SU-DHL-6 (cell line): ENCODE results near the gene SAFB2.

ENCODE experiments used
- H2AFZ ChIP-seq: fragments of 200-600 bp; sonication (generic); 2 replicates; pipeline ENCODE4 v1.6.1; 2014; ENCODE audit warnings: low read depth, mild to moderate bottlenecking, moderate library complexity, mixed read lengths, antibody characterized with exemption, low read length; ENCODE audit not compliant: severe bottlenecking
- H3F3A ChIP-seq: fragments of 200-600 bp; shearing (Covaris generic); 2 replicates; pipeline ENCODE4 v1.6.0; 2016; ENCODE audit warnings: antibody characterized with exemption, mild to moderate bottlenecking; ENCODE audit not compliant: insufficient read depth
- H3K27ac ChIP-seq: fragments of 200-600 bp; sonication (generic); 2 replicates; pipeline ENCODE4 v1.5.1; 2016; ENCODE audit warnings: low read depth, mild to moderate bottlenecking, low read length, moderate library complexity, mixed read lengths
- H3K27me3 ChIP-seq: fragments of 200-600 bp; sonication (generic), shearing (Covaris generic); 2 replicates; pipeline ENCODE4 v1.6.0; 2014; ENCODE audit warnings: mild to moderate bottlenecking, low read length
- H3K36me3 ChIP-seq: fragments of 200-600 bp; sonication (generic); 2 replicates; pipeline ENCODE4 v1.6.1; 2014; ENCODE audit warnings: mild to moderate bottlenecking, low read length, mixed read lengths
- H3K4me2 ChIP-seq: fragments of 300-600, 200-600 bp; shearing (Covaris generic), sonication (generic); 2 replicates; pipeline ENCODE4 v1.6.0; 2014; ENCODE audit warnings: low read length, low read depth, mild to moderate bottlenecking; ENCODE audit not compliant: poor library complexity, severe bottlenecking
- H3K4me3 ChIP-seq: fragments of 200-600 bp; sonication (generic); 2 replicates; pipeline ENCODE4 v1.5.1; 2014; ENCODE audit warnings: antibody characterized with exemption, low read length, mild to moderate bottlenecking, mixed read lengths; ENCODE audit not compliant: insufficient read depth, poor library complexity, severe bottlenecking
- H3K79me2 ChIP-seq: fragments of 200-600 bp; sonication (generic); 2 replicates; pipeline ENCODE4 v1.6.1; 2014; ENCODE audit warnings: mild to moderate bottlenecking, low read length, moderate library complexity; ENCODE audit not compliant: insufficient read depth
- H3K9ac ChIP-seq: fragments of 200-600 bp; sonication (generic); 2 replicates; pipeline ENCODE4 v1.7.0; 2014; ENCODE audit warnings: mild to moderate bottlenecking, low read length
- H3K9me2 ChIP-seq: fragments of 200-600 bp; sonication (generic); replicated peaks from 2 replicates; pipeline ENCODE4 v1.6.1; 2014; ENCODE audit warnings: low read length; ENCODE audit not compliant: insufficient read depth
- H3K9me3 ChIP-seq: fragments of 200-600 bp; sonication (generic); 2 replicates; pipeline ENCODE4 v1.6.1; 2014; ENCODE audit warnings: low read length, mixed read lengths; ENCODE audit not compliant: insufficient read depth
- H4K20me1 ChIP-seq: fragments of 200-600 bp; sonication (generic); 2 replicates; pipeline ENCODE4 v1.6.1; 2014; ENCODE audit warnings: low read depth, mild to moderate bottlenecking, antibody characterized with exemption, low read length, moderate library complexity, mixed read lengths
- CTCF ChIP-seq: fragments of 200-600 bp; sonication (generic); IDR thresholded peaks from one replicate; pipeline ENCODE4 v1.5.1; 2017; ENCODE audit warnings: antibody characterized with exemption, mild to moderate bottlenecking, low read length, moderate library complexity; ENCODE audit not compliant: insufficient read depth, poor library complexity, severe bottlenecking
- EZH2phosphoT487 ChIP-seq: fragments of 200-600 bp; sonication (generic), shearing (Covaris generic); conservative IDR thresholded peaks from 2 replicates; pipeline ENCODE4 v1.6.1; 2018; ENCODE audit warnings: mild to moderate bottlenecking, antibody characterized with exemption, low read length, moderate library complexity, mixed read lengths

The SAFB2 gene

DNA sequence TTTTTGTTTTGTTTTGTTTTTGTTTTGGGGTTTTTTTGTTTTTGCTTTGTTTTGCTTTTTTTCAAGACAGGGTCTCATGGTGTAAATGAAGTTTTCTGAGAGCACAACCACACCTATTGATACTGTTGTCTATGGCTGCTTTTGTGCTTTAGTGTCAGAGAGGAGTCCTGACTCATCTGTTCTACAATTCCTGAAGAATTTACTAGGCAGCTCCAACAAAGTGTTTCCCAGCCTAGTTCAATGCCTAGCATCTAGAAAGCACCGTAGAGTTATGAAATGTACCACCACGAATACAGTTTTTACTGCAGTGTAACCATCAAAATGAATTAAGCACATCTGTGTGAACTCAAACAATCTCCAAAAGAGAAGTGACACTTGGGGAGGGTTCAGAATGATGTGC, 21.5 kb upstream of the SAFB2 start:
- Histone ChIP-seq H3K27ac (no peak overlapping the region), H3K4me3 (no peak overlapping the region), H3K27me3 (no peaks in the 10 kb centered on the region), H2AFZ (no peak overlapping the region), H3K36me3 (peaks cover 51% of the 10 kb centered on the region), H3K4me2 (no peak overlapping the region), H3F3A (no peaks in the 10 kb centered on the region), H3K9me2 (no peaks in the 10 kb centered on the region), H3K9ac (no peak overlapping the region), H3K79me2 (peaks cover 86% of the 10 kb centered on the region), H3K9me3 (no peaks in the 10 kb centered on the region), H4K20me1 (peaks cover 28% of the 10 kb centered on the region)
- TF ChIP-seq CTCF (no peak), EZH2phosphoT487 (no peak)

GRCh38 chr19:5643060-5643459, 20.5 kb upstream of the SAFB2 start:
- Histone ChIP-seq H3K9me3 (no peaks in the 10 kb centered on the region), H4K20me1 (peaks cover 32% of the 10 kb centered on the region), H3K4me3 (no peak overlapping the region), H3K4me2 (no peak overlapping the region), H3F3A (no peaks in the 10 kb centered on the region), H3K36me3 (peaks cover 55% of the 10 kb centered on the region), H2AFZ (no peak overlapping the region), H3K9me2 (no peaks in the 10 kb centered on the region), H3K9ac (no peak overlapping the region), H3K27me3 (no peaks in the 10 kb centered on the region), H3K79me2 (peaks cover 96% of the 10 kb centered on the region), H3K27ac (no peak overlapping the region)
- TF ChIP-seq CTCF = no peak
- TF ChIP-seq EZH2phosphoT487 = no peak

- no peak overlapping the region for H3K4me2 ChIP-seq
- H3K36me3 ChIP-seq = peaks cover 49% of the 10 kb centered on the region
- H2AFZ ChIP-seq = no peak overlapping the region
- no peaks in the 10 kb centered on the region for H3K9me3 ChIP-seq
- peaks cover 99% of the 10 kb centered on the region for H3K79me2 ChIP-seq
- no peak overlapping the region for H3K27ac ChIP-seq
- peaks cover 36% of the 10 kb centered on the region for H4K20me1 ChIP-seq
- no peak for TF ChIP-seq EZH2phosphoT487
- TF ChIP-seq CTCF = no peak
- no peak overlapping the region for H3K4me3 ChIP-seq
- no peak overlapping the region for H3K9ac ChIP-seq
- H3K27me3 ChIP-seq = no peaks in the 10 kb centered on the region
- H3F3A ChIP-seq = peaks cover 3% of the 10 kb centered on the region; the same call in 1 of the 2 replicates
- no peaks in the 10 kb centered on the region for H3K9me2 ChIP-seq
These were observed 19.6 kb upstream of the SAFB2 start for GRCh38 chr19:5642204-5642603.

- Histone ChIP-seq H3K4me2 (no peak overlapping the region), H4K20me1 (peaks cover 40% of the 10 kb centered on the region), H3K9me3 (no peaks in the 10 kb centered on the region), H2AFZ (no peak overlapping the region), H3K4me3 (no peak overlapping the region), H3K27me3 (no peaks in the 10 kb centered on the region), H3K36me3 (peaks cover 43% of the 10 kb centered on the region), H3K79me2 (peaks cover 100% of the 10 kb centered on the region), H3K27ac (no peak overlapping the region), H3F3A (peaks cover 3% of the 10 kb centered on the region), H3K9ac (no peak overlapping the region), H3K9me2 (no peaks in the 10 kb centered on the region)
- no peak for TF ChIP-seq CTCF
- no peak for TF ChIP-seq EZH2phosphoT487
These were observed 18.6 kb upstream of the SAFB2 start for GRCh38 chr19:5641171-5641570.
